ENCODE results near the gene PCSK6.

The PCSK6 gene

GRCh38 chr15:101318839-101319238 is 170.7 kb downstream of the PCSK6 start:
- H3K4me3 ChIP-seq (ENCODE audit: insufficient read depth, low read length, poor library complexity, severe bottlenecking): no peak overlapping the region
- no peak overlapping the region for H2AFZ ChIP-seq (ENCODE audit: low read depth, low read length, severe bottlenecking)
- no peaks in the 10 kb centered on the region for H3K36me3 ChIP-seq (ENCODE audit: low read length)
- H3K4me2 ChIP-seq (ENCODE audit: low read depth, low read length, poor library complexity, severe bottlenecking): no peak overlapping the region
- no peak for TF ChIP-seq CTCF (IDR thresholded peaks at IDR 0.05; ENCODE audit: insufficient read depth, low read length, poor library complexity, severe bottlenecking)
- no peak for TF ChIP-seq EZH2phosphoT487 (conservative IDR thresholded peaks at IDR 0.05; ENCODE audit: low read length)
- H3K27ac ChIP-seq (ENCODE audit: low read depth, low read length): no peak overlapping the region
- H3K9me2 ChIP-seq (replicated peaks; ENCODE audit: insufficient read depth, low read length): no peaks in the 10 kb centered on the region
- H3K9ac ChIP-seq (ENCODE audit: low read length): no peak overlapping the region
- no peaks in the 10 kb centered on the region for H3K27me3 ChIP-seq (ENCODE audit: low read length)
- H3K9me3 ChIP-seq (ENCODE audit: insufficient read depth, low read length): no peaks in the 10 kb centered on the region
- H3F3A ChIP-seq (ENCODE audit: insufficient read depth): no peaks in the 10 kb centered on the region
- H4K20me1 ChIP-seq (ENCODE audit: low read depth, low read length): no peaks in the 10 kb centered on the region
- H3K79me2 ChIP-seq (ENCODE audit: insufficient read depth, low read length): no peaks in the 10 kb centered on the region

- H3F3A ChIP-seq (ENCODE audit: insufficient read depth): no peaks in the 10 kb centered on the region
- no peaks in the 10 kb centered on the region for H3K9me2 ChIP-seq (replicated peaks; ENCODE audit: insufficient read depth, low read length)
- no peaks in the 10 kb centered on the region for H3K79me2 ChIP-seq (ENCODE audit: insufficient read depth, low read length)
- no peaks in the 10 kb centered on the region for H3K27me3 ChIP-seq (ENCODE audit: low read length)
- no peak overlapping the region for H3K4me2 ChIP-seq (ENCODE audit: low read depth, low read length, poor library complexity, severe bottlenecking)
- H4K20me1 ChIP-seq (ENCODE audit: low read depth, low read length): no peaks in the 10 kb centered on the region
- no peak overlapping the region for H3K27ac ChIP-seq (ENCODE audit: low read depth, low read length)
- no peak overlapping the region for H3K9ac ChIP-seq (ENCODE audit: low read length)
- H3K4me3 ChIP-seq (ENCODE audit: insufficient read depth, low read length, poor library complexity, severe bottlenecking): no peak overlapping the region
- TF ChIP-seq EZH2phosphoT487 (conservative IDR thresholded peaks at IDR 0.05; ENCODE audit: low read length): no peak
- TF ChIP-seq CTCF (IDR thresholded peaks at IDR 0.05; ENCODE audit: insufficient read depth, low read length, poor library complexity, severe bottlenecking): no peak
- no peaks in the 10 kb centered on the region for H3K9me3 ChIP-seq (ENCODE audit: insufficient read depth, low read length)
- H3K36me3 ChIP-seq (ENCODE audit: low read length): no peaks in the 10 kb centered on the region
- H2AFZ ChIP-seq (ENCODE audit: low read depth, low read length, severe bottlenecking): no peak overlapping the region
Observed at GRCh38 chr15:101318147-101318819, 171.2 kb downstream of the PCSK6 start.

GRCh38 chr15:101317336-101317872 is 172.1 kb downstream of the PCSK6 start:
- Histone ChIP-seq H3K4me3 (ENCODE audit: insufficient read depth, low read length, poor library complexity, severe bottlenecking) (no peak overlapping the region), H3K27ac (ENCODE audit: low read depth, low read length) (no peak overlapping the region), H3K4me2 (ENCODE audit: low read depth, low read length, poor library complexity, severe bottlenecking) (no peak overlapping the region), H3K36me3 (ENCODE audit: low read length) (no peaks in the 10 kb centered on the region), H3K9ac (ENCODE audit: low read length) (no peak overlapping the region), H2AFZ (ENCODE audit: low read depth, low read length, severe bottlenecking) (no peak overlapping the region), H3F3A (ENCODE audit: insufficient read depth) (no peaks in the 10 kb centered on the region), H3K9me2 (replicated peaks; ENCODE audit: insufficient read depth, low read length) (no peaks in the 10 kb centered on the region), H3K9me3 (ENCODE audit: insufficient read depth, low read length) (no peaks in the 10 kb centered on the region), H3K27me3 (ENCODE audit: low read length) (no peaks in the 10 kb centered on the region), H3K79me2 (ENCODE audit: insufficient read depth, low read length) (no peaks in the 10 kb centered on the region), H4K20me1 (ENCODE audit: low read depth, low read length) (no peaks in the 10 kb centered on the region)
- TF ChIP-seq CTCF (IDR thresholded peaks at IDR 0.05; ENCODE audit: insufficient read depth, low read length, poor library complexity, severe bottlenecking) (no peak), EZH2phosphoT487 (conservative IDR thresholded peaks at IDR 0.05; ENCODE audit: low read length) (no peak)
